ENCODE results near the gene NKX2-1. TPM values are rescaled to one million over a fixed set of nuclear protein-coding genes. Genes with fewer than 3 reads are reported as not detected.
"Not testable (repeated sequence)": the region's sequence is repeated elsewhere in the genome, so short reads cannot be mapped to it uniquely, and the experiment has no call there.

NKX2-1 gene
- total RNA-seq, 1 donor from 2014 or later: not detected

- no peak overlapping the region for H3K27ac Mint-ChIP-seq (ENCODE audit: unreplicated experiment)
Observed at GRCh38 chr14:36493761-36494160, 26.3 kb downstream of the NKX2-1 start.

GRCh38 chr14:36485773-36486172 lies 34.3 kb downstream of the NKX2-1 start:
- H3K4me3 Mint-ChIP-seq (ENCODE audit: unreplicated experiment): no peak overlapping the region
- H3K9me3 Mint-ChIP-seq (ENCODE audit: low read depth): no peaks in the 10 kb centered on the region
- H3K36me3 Mint-ChIP-seq (ENCODE audit: low read depth): no peaks in the 10 kb centered on the region
- TF ChIP-seq CTCF (IDR thresholded peaks at IDR 0.05): no peak
- H3K27ac Mint-ChIP-seq (ENCODE audit: unreplicated experiment): no peak overlapping the region
- peaks cover 17% of the 10 kb centered on the region for H3K27me3 Mint-ChIP-seq (ENCODE audit: low read depth)
- DNase-seq (ENCODE audit: low spot score): no peak
- no peaks in the 10 kb centered on the region for H3K4me1 Mint-ChIP-seq (ENCODE audit: low read depth)

More at GRCh38 chr14:36493761-36494160, 26.3 kb downstream of the NKX2-1 start:
- H3K4me1 Mint-ChIP-seq (ENCODE audit: low read depth): no peaks in the 10 kb centered on the region
- DNase-seq (ENCODE audit: low spot score): no peak
- no peaks in the 10 kb centered on the region for H3K36me3 Mint-ChIP-seq (ENCODE audit: low read depth)
- TF ChIP-seq CTCF (IDR thresholded peaks at IDR 0.05): no peak
- H3K9me3 Mint-ChIP-seq (ENCODE audit: low read depth): no peaks in the 10 kb centered on the region
- no peak overlapping the region for H3K4me3 Mint-ChIP-seq (ENCODE audit: unreplicated experiment)
- H3K27me3 Mint-ChIP-seq (ENCODE audit: low read depth): peaks cover 52% of the 10 kb centered on the region

DNA sequence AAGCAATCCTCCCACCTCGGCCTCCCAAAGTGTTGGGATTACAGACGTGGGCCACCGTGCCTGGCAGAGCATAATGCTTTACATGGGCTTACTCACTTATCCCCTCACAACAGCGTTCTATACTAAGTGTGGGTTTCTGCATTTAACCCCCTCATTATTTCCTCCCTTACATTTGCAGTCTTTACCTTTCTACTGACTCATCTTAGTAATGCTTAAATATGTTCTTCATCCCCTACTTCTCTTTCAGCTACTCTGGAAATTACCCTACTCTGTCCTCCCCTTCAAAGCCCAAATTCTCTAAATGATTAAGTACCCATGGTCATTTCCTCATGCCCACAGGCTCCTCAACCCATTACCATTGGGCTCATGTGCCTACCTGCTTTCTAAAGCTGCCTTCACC lies 40.7 kb downstream of the NKX2-1 start:
- Mint-ChIP-seq H3K4me3 (ENCODE audit: unreplicated experiment) (no peak overlapping the region), H3K27ac (ENCODE audit: unreplicated experiment) (no peak overlapping the region), H3K9me3 (ENCODE audit: low read depth) (no peaks in the 10 kb centered on the region), H3K27me3 (ENCODE audit: low read depth) (peaks cover 13% of the 10 kb centered on the region), H3K4me1 (ENCODE audit: low read depth) (no peaks in the 10 kb centered on the region), H3K36me3 (ENCODE audit: low read depth) (no peaks in the 10 kb centered on the region)
- TF ChIP-seq CTCF (IDR thresholded peaks at IDR 0.05): no peak
- DNase-seq (ENCODE audit: low spot score): no peak

DNA sequence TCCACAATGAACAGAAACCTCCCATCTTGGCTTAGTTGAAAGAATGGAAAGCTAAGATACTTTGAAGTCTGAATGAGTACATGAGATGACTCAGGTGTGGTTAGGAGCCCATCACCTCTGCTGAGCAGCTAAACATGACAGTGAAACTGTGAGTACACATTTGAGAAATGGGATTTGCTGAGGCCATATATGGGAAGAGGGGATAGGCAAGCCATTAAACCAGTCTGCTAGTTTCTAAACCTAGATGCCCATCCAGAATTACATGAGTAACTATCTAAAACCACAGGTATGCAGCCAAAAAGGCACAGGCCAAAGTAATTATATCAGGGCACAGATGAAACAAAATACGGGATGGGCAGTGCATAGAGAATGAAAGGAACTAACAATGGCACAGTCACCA lies 41.2 kb downstream of the NKX2-1 start:
- Mint-ChIP-seq H3K4me3 (ENCODE audit: unreplicated experiment) (no peak overlapping the region), H3K36me3 (ENCODE audit: low read depth) (no peaks in the 10 kb centered on the region), H3K27ac (ENCODE audit: unreplicated experiment) (no peak overlapping the region), H3K9me3 (ENCODE audit: low read depth) (no peaks in the 10 kb centered on the region), H3K27me3 (ENCODE audit: low read depth) (peaks cover 13% of the 10 kb centered on the region), H3K4me1 (ENCODE audit: low read depth) (no peaks in the 10 kb centered on the region)
- no peak for TF ChIP-seq CTCF (IDR thresholded peaks at IDR 0.05)
- DNase-seq (ENCODE audit: low spot score): no peak

DNA sequence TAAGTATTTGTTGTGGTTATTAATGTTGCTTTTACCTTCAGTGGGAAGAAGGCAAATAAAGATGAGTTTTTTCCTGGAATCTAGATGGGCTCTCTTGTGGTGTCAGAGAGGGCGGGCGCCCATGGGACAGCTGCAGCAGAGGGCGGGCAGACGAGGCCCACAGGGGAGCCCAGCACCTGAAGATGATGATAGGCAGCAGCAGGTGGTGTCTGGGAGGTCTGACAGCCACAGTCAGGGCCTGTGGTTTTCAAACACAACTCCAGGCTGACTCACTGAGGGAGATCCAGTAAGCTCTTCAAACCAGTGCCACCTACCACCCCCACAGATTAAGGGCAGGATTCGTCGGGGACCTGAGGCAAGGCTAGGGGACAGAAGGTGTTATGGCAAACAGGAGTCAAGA lies 42.8 kb downstream of the NKX2-1 start:
- TF ChIP-seq CTCF (IDR thresholded peaks at IDR 0.05): no peak
- no peak for DNase-seq (ENCODE audit: low spot score)

GRCh38 chr14:36476061-36476460 lies 44.0 kb downstream of the NKX2-1 start:
- H3K4me3 Mint-ChIP-seq (ENCODE audit: unreplicated experiment); H3K4me1 Mint-ChIP-seq (ENCODE audit: low read depth); DNase-seq (ENCODE audit: low spot score); H3K9me3 Mint-ChIP-seq (ENCODE audit: low read depth); H3K27ac Mint-ChIP-seq (ENCODE audit: unreplicated experiment); H3K36me3 Mint-ChIP-seq (ENCODE audit: low read depth): not testable (repeated sequence)
- peaks cover 17% of the 10 kb centered on the region for H3K27me3 Mint-ChIP-seq (ENCODE audit: low read depth)

More for the DNA sequence above, 42.8 kb downstream of the NKX2-1 start:
- Mint-ChIP-seq H3K4me1 (ENCODE audit: low read depth) (no peaks in the 10 kb centered on the region), H3K36me3 (ENCODE audit: low read depth) (no peaks in the 10 kb centered on the region), H3K27me3 (ENCODE audit: low read depth) (peaks cover 17% of the 10 kb centered on the region), H3K4me3 (ENCODE audit: unreplicated experiment) (no peak overlapping the region), H3K27ac (ENCODE audit: unreplicated experiment) (no peak overlapping the region), H3K9me3 (ENCODE audit: low read depth) (no peaks in the 10 kb centered on the region)
